HCT116 (cell line): Measurements from ENCODE around the gene CUBN.

Experiments used
- CEBPB ChIP-seq: IDR thresholded peaks from 2 replicates; pipeline ENCODE4 v1.6.1; 2012; ENCODE audit warnings: low read depth
- CTCF ChIP-seq, 3 experiments: fragments of 200-600 bp in 1 of 3; sonication (generic) in 1 of 3; IDR thresholded peaks in 2 of 3; conservative IDR thresholded peaks in 1 of 3; 2 replicates each; pipeline ENCODE4 v1.5.1; 2012 to 2017; ENCODE audit warnings: low read depth in 2 of 3, low read length in 2 of 3, antibody characterized with exemption in 1 of 3, borderline replicate concordance in 1 of 3, control low read depth in 1 of 3, mild to moderate bottlenecking in 1 of 3, mixed read lengths in 1 of 3, mixed run types in 1 of 3, moderate library complexity in 1 of 3; ENCODE audit not compliant: insufficient read depth in 1 of 3
- EZH2 ChIP-seq: fragments of 200-600 bp; sonication (generic); IDR thresholded peaks from 2 replicates; pipeline ENCODE4 v1.6.1; 2017; ENCODE audit warnings: antibody characterized with exemption, mixed run types
- EZH2phosphoT487 ChIP-seq: fragments of 200-600 bp; IDR thresholded peaks from 2 replicates; pipeline ENCODE4 v1.6.1; 2018; ENCODE audit warnings: antibody characterized with exemption, borderline replicate concordance
- POLR2AphosphoS5 ChIP-seq: IDR thresholded peaks from 2 replicates; pipeline ENCODE4 v1.6.1; 2011; ENCODE audit warnings: mild to moderate bottlenecking, low read depth, low read length, moderate library complexity
- REST ChIP-seq: IDR thresholded peaks from 2 replicates; pipeline ENCODE4 v1.6.1; 2012; ENCODE audit warnings: low read depth
- SP1 ChIP-seq: IDR thresholded peaks from 2 replicates; pipeline ENCODE4 v1.6.1; 2012; ENCODE audit warnings: low read depth
- ZNF274 ChIP-seq: fragments of 200-500 bp; sonication (Bioruptor generic); IDR thresholded peaks from 2 replicates; pipeline ENCODE4 v1.6.1; 2014; ENCODE audit warnings: mild to moderate bottlenecking, low read depth, low read length, inconsistent platforms

DNA sequence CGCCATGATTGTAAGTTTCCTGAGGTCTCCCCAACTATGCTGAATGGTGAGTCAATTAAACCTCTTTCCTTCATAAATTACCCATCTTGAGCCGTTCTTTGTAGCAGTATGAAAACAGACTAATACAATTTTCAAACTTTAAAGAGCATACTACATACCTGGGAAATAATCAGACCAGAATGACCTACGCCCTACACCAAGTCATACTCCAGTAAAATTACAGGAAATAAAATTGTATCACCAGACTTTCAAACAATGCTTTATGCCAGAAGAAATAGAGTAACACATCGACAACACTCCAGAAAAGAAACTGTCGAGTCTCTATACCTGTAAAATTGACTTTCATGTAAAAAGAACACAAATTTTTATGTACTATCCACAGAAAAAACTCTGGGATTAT, 331.0 kb downstream of the CUBN start:
- no peak for TF ChIP-seq SP1
- no peak for TF ChIP-seq CTCF (IDR thresholded peaks at IDR 0.05 in 2 of 3, conservative IDR thresholded peaks at IDR 0.05 in 1 of 3; ENCODE audit: borderline replicate concordance in 1 of 3, insufficient read depth in 1 of 3, low read depth in 2 of 3, low read length in 2 of 3)
- no peak for TF ChIP-seq EZH2phosphoT487
- TF ChIP-seq EZH2 = no peak
- no peak for TF ChIP-seq REST
- no peak for TF ChIP-seq CEBPB
- no peak for TF ChIP-seq ZNF274
- TF ChIP-seq POLR2AphosphoS5 = no peak
